Mesendoderm (in vitro differentiated cells): Measurements from ENCODE around the gene ZMYND8.
"Not testable (repeated sequence)": the region's sequence is repeated elsewhere in the genome, so short reads cannot be mapped to it uniquely, and the experiment has no call there.

ENCODE experiments used
- DNase-seq: peaks from one replicate; pipeline ENCODE4 v3.0.0; 2013
- H2AK5ac ChIP-seq: 2 replicates; pipeline ENCODE4 v1.6.1; 2013; ENCODE audit warnings: low read length, inconsistent platforms
- H2BK120ac ChIP-seq: 2 replicates; pipeline ENCODE4 v1.6.1; 2013; ENCODE audit warnings: low read depth, mild to moderate bottlenecking, low read length, moderate library complexity, mixed read lengths
- H2BK15ac ChIP-seq: replicated peaks from 2 replicates; pipeline ENCODE4 v1.6.1; 2013; ENCODE audit warnings: low read depth, mild to moderate bottlenecking, moderate library complexity
- H2BK5ac ChIP-seq: 2 replicates; pipeline ENCODE4 v1.6.1; 2013; ENCODE audit warnings: low read length, inconsistent platforms
- H3K18ac ChIP-seq: 2 replicates; pipeline ENCODE4 v1.6.1; 2013; ENCODE audit warnings: mild to moderate bottlenecking, low read length, mixed read lengths
- H3K23ac ChIP-seq: one replicate; pipeline ENCODE4 v1.6.1; 2013; ENCODE audit warnings: low read length
- H3K27ac ChIP-seq: 2 replicates; pipeline ENCODE4 v1.5.1; 2013; ENCODE audit warnings: low read depth, mild to moderate bottlenecking, inconsistent platforms, low read length, moderate library complexity
- H3K27me3 ChIP-seq: 2 replicates; pipeline ENCODE4 v1.6.1; 2013; ENCODE audit warnings: low read length, control low read depth, mild to moderate bottlenecking, inconsistent platforms; ENCODE audit not compliant: insufficient read depth, poor library complexity
- H3K36me3 ChIP-seq: 2 replicates; pipeline ENCODE4 v1.6.1; 2013; ENCODE audit warnings: low read length, inconsistent platforms; ENCODE audit not compliant: control insufficient read depth, insufficient read depth
- H3K4ac ChIP-seq: one replicate; pipeline ENCODE4 v1.6.1; 2013; ENCODE audit warnings: low read depth, mild to moderate bottlenecking, low read length, moderate library complexity
- H3K4me1 ChIP-seq: 2 replicates; pipeline ENCODE4 v1.6.1; 2013; ENCODE audit warnings: low read depth, low read length, inconsistent platforms; ENCODE audit not compliant: control insufficient read depth
- H3K4me2 ChIP-seq: 2 replicates; pipeline ENCODE4 v1.6.1; 2013; ENCODE audit warnings: low read length
- H3K4me3 ChIP-seq: 2 replicates; pipeline ENCODE4 v1.5.1; 2013; ENCODE audit warnings: mild to moderate bottlenecking, low read length
- H3K56ac ChIP-seq: one replicate; pipeline ENCODE4 v1.6.1; 2013; ENCODE audit warnings: low read length
- H3K79me1 ChIP-seq: 2 replicates; pipeline ENCODE4 v1.6.1; 2013; ENCODE audit warnings: low read length, inconsistent platforms
- H3K79me2 ChIP-seq: 2 replicates; pipeline ENCODE4 v1.6.1; 2013; ENCODE audit warnings: mild to moderate bottlenecking, low read length; ENCODE audit not compliant: control insufficient read depth, insufficient read depth
- H3K9ac ChIP-seq: 2 replicates; pipeline ENCODE4 v1.6.1; 2013; ENCODE audit warnings: low read length, inconsistent platforms
- H4K5ac ChIP-seq: one replicate; pipeline ENCODE4 v1.6.1; 2013; ENCODE audit warnings: low read length
- H4K8ac ChIP-seq: one replicate; pipeline ENCODE4 v1.6.1; 2013; ENCODE audit warnings: low read depth, mild to moderate bottlenecking, control low read depth, low read length, moderate library complexity
- WGBS: extraction: QIAGEN DNeasy Blood & Tissue Kit; methylation state at CpG from one replicate; pipeline ENCODE4 v1.1.7; 2013; ENCODE audit warnings: low lambda C conversion rate, missing lambda C conversion rate; ENCODE audit not compliant: insufficient coverage; ENCODE audit errors: extremely low coverage; 5-methylcytosine and 5-hydroxymethylcytosine counted together

The ZMYND8 gene

DNA sequence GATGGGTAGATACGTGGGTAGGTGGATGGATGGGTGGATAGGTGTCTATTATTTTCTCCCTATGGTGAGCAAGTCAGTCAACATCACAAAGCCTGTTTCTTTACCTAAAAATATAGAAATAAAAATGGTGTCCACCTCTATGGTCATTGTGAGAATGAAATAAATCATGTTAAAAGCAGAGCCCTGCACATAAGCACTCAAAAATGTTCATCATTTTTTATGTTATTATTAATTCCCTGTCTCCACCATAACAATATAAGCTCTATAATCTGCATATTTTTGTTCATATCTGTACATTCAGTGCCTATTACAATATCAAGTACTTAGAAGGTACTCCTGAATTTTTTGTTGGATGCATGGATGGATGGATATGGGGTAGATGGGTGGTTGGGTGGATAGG lies 177.6 kb downstream of the ZMYND8 start:
- DNase-seq, result no peak

DNA sequence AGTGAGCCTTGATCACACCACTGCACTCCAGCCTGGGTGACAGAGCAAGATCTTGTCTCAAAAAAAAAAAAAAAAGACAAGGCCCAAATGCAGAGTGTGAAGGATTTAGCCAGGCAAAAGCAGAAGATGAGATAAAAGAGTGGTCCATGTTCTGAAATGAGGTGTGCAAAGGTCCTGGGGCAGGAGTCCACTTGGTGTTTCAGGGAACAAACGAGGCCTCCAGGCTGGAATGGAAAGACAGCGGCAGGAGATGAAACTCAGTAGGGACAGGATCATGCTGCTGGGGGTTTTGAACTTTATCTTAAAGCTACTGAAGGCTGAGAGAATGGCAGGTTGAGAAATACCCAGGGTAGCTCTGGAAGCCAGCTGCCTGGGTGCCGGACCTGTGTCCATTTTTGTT lies 178.2 kb downstream of the ZMYND8 start:
- H3K36me3 ChIP-seq, result no peaks in the 10 kb centered on the region
- H3K18ac ChIP-seq, result no peak overlapping the region
- WGBS, result no CpG with 5 or more reads among the region's 3 CpGs
- H3K56ac ChIP-seq, result no peak overlapping the region
- no peak overlapping the region for H2AK5ac ChIP-seq
- no peak overlapping the region for H3K4ac ChIP-seq
- no peak overlapping the region for H3K4me3 ChIP-seq
- no peaks in the 10 kb centered on the region for H3K79me1 ChIP-seq
- H3K4me2 ChIP-seq, result no peak overlapping the region
- no peak overlapping the region for H4K5ac ChIP-seq
- H2BK15ac ChIP-seq, result no peak overlapping the region
- no peaks in the 10 kb centered on the region for H3K4me1 ChIP-seq
- no peak overlapping the region for H2BK5ac ChIP-seq
- no peak overlapping the region for H4K8ac ChIP-seq
- no peak overlapping the region for H3K23ac ChIP-seq
- no peak overlapping the region for H3K27ac ChIP-seq
- H3K9ac ChIP-seq, result no peak overlapping the region
- H3K79me2 ChIP-seq, result no peaks in the 10 kb centered on the region
- no peaks in the 10 kb centered on the region for H3K27me3 ChIP-seq
- DNase-seq, result no peak
- H2BK120ac ChIP-seq, result no peak overlapping the region

More for the DNA sequence above, 177.6 kb downstream of the ZMYND8 start:
- Histone ChIP-seq H3K4me1 (no peaks in the 10 kb centered on the region), H4K8ac (no peak overlapping the region), H4K5ac (no peak overlapping the region), H2AK5ac (no peak overlapping the region), H3K4ac (no peak overlapping the region), H3K27ac (no peak overlapping the region), H3K18ac (no peak overlapping the region), H3K79me1 (no peaks in the 10 kb centered on the region), H3K9ac (no peak overlapping the region), H3K36me3 (no peaks in the 10 kb centered on the region), H3K56ac (no peak overlapping the region), H3K4me3 (no peak overlapping the region), H2BK120ac (no peak overlapping the region), H3K23ac (no peak overlapping the region), H2BK15ac (no peak overlapping the region), H3K79me2 (no peaks in the 10 kb centered on the region), H3K4me2 (no peak overlapping the region), H2BK5ac (no peak overlapping the region), H3K27me3 (no peaks in the 10 kb centered on the region)
- no CpG with 5 or more reads among the region's 1 CpG for WGBS

DNA sequence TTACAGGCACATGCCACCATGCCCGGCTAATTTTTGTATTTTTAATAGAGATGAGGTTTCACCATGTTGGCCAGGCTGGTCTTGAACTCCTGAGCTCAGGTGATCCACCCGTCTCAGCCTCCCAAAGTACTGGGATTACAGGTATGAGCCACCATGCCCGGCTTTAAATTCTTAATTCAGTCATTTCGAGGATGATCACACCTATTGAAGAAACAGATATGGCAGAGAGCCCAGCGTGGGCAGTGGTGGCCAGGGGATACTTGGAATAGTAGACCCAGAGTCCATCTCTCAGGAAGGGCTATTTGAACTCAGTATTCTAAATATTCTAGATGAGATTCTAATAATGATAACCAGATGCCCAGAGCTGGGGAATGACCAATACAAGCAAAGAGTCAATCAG lies 180.3 kb downstream of the ZMYND8 start:
- not testable (repeated sequence) for H3K4me1 ChIP-seq, H3K36me3 ChIP-seq, H3K4me2 ChIP-seq, H2BK120ac ChIP-seq, H2AK5ac ChIP-seq, H3K27ac ChIP-seq, H3K23ac ChIP-seq, H3K56ac ChIP-seq, H3K18ac ChIP-seq, H3K4ac ChIP-seq, H3K4me3 ChIP-seq, H2BK15ac ChIP-seq, H3K9ac ChIP-seq, DNase-seq, H3K79me1 ChIP-seq, H3K79me2 ChIP-seq, H3K27me3 ChIP-seq, H4K5ac ChIP-seq, H4K8ac ChIP-seq, H2BK5ac ChIP-seq
- WGBS, result no CpG with 5 or more reads among the region's 5 CpGs

DNA sequence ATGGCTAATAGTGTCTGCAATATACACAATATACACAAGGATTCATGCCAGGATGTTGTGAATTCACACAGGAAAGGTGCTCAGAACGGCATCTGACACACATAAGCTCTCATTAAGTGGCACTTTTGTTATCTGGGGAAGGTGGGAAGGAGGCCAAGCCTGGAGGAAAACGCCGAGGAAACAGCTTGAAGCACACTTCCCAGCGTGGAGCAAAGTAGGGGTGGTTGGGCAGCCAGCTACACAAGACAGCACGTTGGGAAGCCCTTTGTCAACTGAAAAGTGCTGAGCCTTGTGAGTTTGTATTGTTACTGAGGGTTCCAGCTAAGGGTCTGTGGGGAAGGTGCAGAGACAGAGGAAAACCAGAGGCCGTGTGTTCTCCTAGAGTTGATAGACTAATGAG lies 181.0 kb downstream of the ZMYND8 start:
- Histone ChIP-seq H3K56ac (no peak overlapping the region), H2BK5ac (no peak overlapping the region), H3K27me3 (no peaks in the 10 kb centered on the region), H3K36me3 (no peaks in the 10 kb centered on the region), H2BK15ac (no peak overlapping the region), H4K5ac (no peak overlapping the region), H3K18ac (no peak overlapping the region), H2AK5ac (no peak overlapping the region), H3K27ac (no peak overlapping the region), H3K79me2 (no peaks in the 10 kb centered on the region), H3K4me2 (no peak overlapping the region), H3K9ac (no peak overlapping the region), H2BK120ac (no peak overlapping the region), H3K4me3 (no peak overlapping the region), H3K23ac (no peak overlapping the region), H3K79me1 (no peaks in the 10 kb centered on the region), H3K4ac (no peak overlapping the region), H3K4me1 (no peaks in the 10 kb centered on the region), H4K8ac (no peak overlapping the region)
- no CpG with 5 or more reads among the region's 6 CpGs for WGBS
- no peak for DNase-seq

DNA sequence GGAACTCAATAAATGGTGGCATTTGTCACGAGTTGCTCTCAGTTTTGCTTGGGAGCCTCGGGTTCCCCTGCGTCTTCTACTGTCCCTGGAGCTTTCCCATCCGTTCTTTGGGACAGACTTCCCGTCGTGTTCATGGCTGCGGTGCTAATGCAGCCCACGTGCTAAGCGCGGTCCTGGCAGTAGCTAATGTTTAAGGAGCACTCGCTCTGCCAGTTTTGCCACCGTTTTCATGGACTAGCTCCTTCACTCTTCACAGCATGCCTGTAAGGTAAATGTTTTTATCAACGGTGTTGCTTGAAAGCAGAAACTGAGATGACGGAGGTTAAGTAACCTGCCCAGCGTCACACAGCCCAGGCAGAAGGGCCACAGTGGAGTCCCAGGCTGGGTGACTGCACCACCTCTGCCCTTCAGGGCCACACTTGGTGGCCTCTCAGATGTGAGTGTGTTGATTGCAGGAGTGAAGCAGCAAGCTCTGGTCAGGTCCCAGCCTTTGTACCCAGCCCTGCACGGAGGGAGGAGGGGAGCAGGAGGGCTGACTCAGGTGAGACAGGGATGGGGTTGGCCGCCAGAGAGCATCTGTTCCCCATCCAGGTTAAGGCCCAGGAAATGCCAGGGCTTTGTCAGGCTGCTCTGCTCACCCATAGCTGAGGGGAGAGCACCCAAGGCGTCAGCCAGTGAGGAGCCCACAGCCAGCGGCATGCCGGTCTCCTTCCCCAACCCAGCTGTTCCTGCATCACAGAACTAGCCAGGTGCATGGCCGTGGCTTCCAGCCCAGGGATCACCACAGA lies 181.8 kb downstream of the ZMYND8 start:
- no peak overlapping the region for H3K27ac ChIP-seq
- no peak overlapping the region for H3K4me3 ChIP-seq

More for the DNA sequence above, 181.8 kb downstream of the ZMYND8 start:
- no peak overlapping the region for H3K9ac ChIP-seq
- no peak overlapping the region for H2BK5ac ChIP-seq
- H2AK5ac ChIP-seq, result no peak overlapping the region
- H3K4me2 ChIP-seq, result no peak overlapping the region
- no peak overlapping the region for H4K5ac ChIP-seq
- whole genome bisulfite sequencing, result no CpG with 5 or more reads among the region's 21 CpGs
- H3K18ac ChIP-seq, result no peak overlapping the region
- H3K27me3 ChIP-seq, result no peaks in the 10 kb centered on the region
- H3K36me3 ChIP-seq, result no peaks in the 10 kb centered on the region
- no peak for DNase-seq
- H3K56ac ChIP-seq, result no peak overlapping the region
- H2BK15ac ChIP-seq, result no peak overlapping the region
- no peak overlapping the region for H3K4ac ChIP-seq
- H2BK120ac ChIP-seq, result no peak overlapping the region
- H3K23ac ChIP-seq, result no peak overlapping the region
- H3K79me1 ChIP-seq, result no peaks in the 10 kb centered on the region
- H4K8ac ChIP-seq, result no peak overlapping the region
- H3K4me1 ChIP-seq, result no peaks in the 10 kb centered on the region
- no peaks in the 10 kb centered on the region for H3K79me2 ChIP-seq
